ENCODE results near the gene ATP8B3.
"Not testable (repeated sequence)": the region's sequence is repeated elsewhere in the genome, so short reads cannot be mapped to it uniquely, and the experiment has no call there.

Gene ATP8B3

GRCh38 chr19:1766800-1767352, 45.2 kb downstream of the ATP8B3 start:
- peak in 1 of 2 donors; percentile 20 for ATAC-seq

- no peak for ATAC-seq
Measured at GRCh38 chr19:1765904-1766799, 45.9 kb downstream of the ATP8B3 start.

- no peak for ATAC-seq
Measured at GRCh38 chr19:1765232-1765903, 46.7 kb downstream of the ATP8B3 start.

GRCh38 chr19:1764729-1765128, 47.3 kb downstream of the ATP8B3 start:
- no peak for ATAC-seq

GRCh38 chr19:1763648-1764639, 48.1 kb downstream of the ATP8B3 start:
- ATAC-seq = no peak

- ATAC-seq = no peak
Measured at GRCh38 chr19:1762243-1763117, 49.6 kb downstream of the ATP8B3 start.

- ATAC-seq = no peak
Measured at GRCh38 chr19:1761528-1762242, 50.4 kb downstream of the ATP8B3 start.

GRCh38 chr19:1760786-1761527, 51.1 kb downstream of the ATP8B3 start:
- ATAC-seq = not testable (repeated sequence)

GRCh38 chr19:1760020-1760419, 52.1 kb downstream of the ATP8B3 start:
- ATAC-seq = no peak

- no peak for ATAC-seq
Measured at GRCh38 chr19:1758959-1759903, 52.8 kb downstream of the ATP8B3 start.

GRCh38 chr19:1758231-1758577, 53.9 kb downstream of the ATP8B3 start:
- ATAC-seq = no peak

- ATAC-seq = no peak
Measured at GRCh38 chr19:1757468-1758230, 54.4 kb downstream of the ATP8B3 start.

GRCh38 chr19:1756705-1757465, 55.2 kb downstream of the ATP8B3 start:
- no peak for ATAC-seq

- ATAC-seq = no peak
Measured at GRCh38 chr19:1756264-1756663, 55.8 kb downstream of the ATP8B3 start.

- no peak for ATAC-seq
Measured at GRCh38 chr19:1755467-1756171, 56.5 kb downstream of the ATP8B3 start.

GRCh38 chr19:1754636-1755466, 57.2 kb downstream of the ATP8B3 start:
- no peak for ATAC-seq
